Tibial artery (tissue), 4 donors: ENCODE measurements around the gene PCBP3.

Source experiments
- DNase-seq, 2 donors: peaks; one replicate each; pipeline ENCODE4 v3.0.0-alpha.2; 2019
- H3K27ac ChIP-seq, 2 donors: fragments of 200-600 bp; sonication (generic) in 1 of 2; 1 replicate in 1 of 2; 2 replicates in 1 of 2; pipeline ENCODE4 v1.5.1; 2018 to 2019; ENCODE audit warnings: mild to moderate bottlenecking in 1 of 2
- H3K27me3 ChIP-seq, 2 donors: fragments of 200-600 bp; sonication (generic) in 1 of 2; one replicate each; pipeline versions ENCODE4 v1.5.1 to v1.6.0; 2016 to 2019
- H3K36me3 ChIP-seq, 3 donors: fragments of 200-600 bp; sonication (generic) in 2 of 3; one replicate each; pipeline ENCODE4 v1.5.1; 2016 to 2019; ENCODE audit warnings: mild to moderate bottlenecking in 2 of 3
- H3K4me1 ChIP-seq, 4 donors: fragments of 200-600 bp; sonication (generic) in 2 of 4; 1 replicate in 3 of 4; 2 replicates in 1 of 4; pipeline ENCODE4 v1.5.1; 2016 to 2019
- H3K4me3 ChIP-seq, 2 donors: fragments of 200-600 bp; sonication (generic) in 1 of 2; 1 replicate in 1 of 2; 2 replicates in 1 of 2; pipeline ENCODE4 v1.5.1; 2018 to 2019; ENCODE audit warnings: mild to moderate bottlenecking in 2 of 2
- H3K9me3 ChIP-seq, 3 donors: fragments of 200-600 bp; sonication (generic) in 1 of 3; one replicate each; pipeline ENCODE4 v1.5.1; 2016 to 2019
- CTCF ChIP-seq, 2 experiments: fragments of 200-600 bp in 1 of 2; fragments of 450-650 bp in 1 of 2; IDR thresholded peaks; one replicate each; pipeline ENCODE4 v1.5.1; 2017 to 2019; ENCODE audit warnings: antibody characterized with exemption in 2 of 2, mild to moderate bottlenecking in 1 of 2, moderate library complexity in 1 of 2
- intact Hi-C: fragments of 100-400 bp; cut with DNase I; formaldehyde crosslinking; loops from one replicate; pipeline ENCODE4 v1.15.0; 2023; ENCODE audit warnings: low total_unique reads

PCBP3 gene

GRCh38 chr21:45763074-45763473 lies 119.5 kb downstream of the PCBP3 start:
- H3K36me3 ChIP-seq: no peaks in the 10 kb centered on the region
- H3K9me3 ChIP-seq: no peaks in the 10 kb centered on the region
- no peaks in the 10 kb centered on the region for H3K4me1 ChIP-seq
- H3K27ac ChIP-seq: no peak overlapping the region
- H3K27me3 ChIP-seq: peaks cover 0 to 12% of the 10 kb centered on the region in 2 donors
- no peak for DNase-seq
- no peak overlapping the region for H3K4me3 ChIP-seq
- intact Hi-C loops: no loop called here
- TF ChIP-seq CTCF (IDR thresholded peaks at IDR 0.05): no peak

DNA sequence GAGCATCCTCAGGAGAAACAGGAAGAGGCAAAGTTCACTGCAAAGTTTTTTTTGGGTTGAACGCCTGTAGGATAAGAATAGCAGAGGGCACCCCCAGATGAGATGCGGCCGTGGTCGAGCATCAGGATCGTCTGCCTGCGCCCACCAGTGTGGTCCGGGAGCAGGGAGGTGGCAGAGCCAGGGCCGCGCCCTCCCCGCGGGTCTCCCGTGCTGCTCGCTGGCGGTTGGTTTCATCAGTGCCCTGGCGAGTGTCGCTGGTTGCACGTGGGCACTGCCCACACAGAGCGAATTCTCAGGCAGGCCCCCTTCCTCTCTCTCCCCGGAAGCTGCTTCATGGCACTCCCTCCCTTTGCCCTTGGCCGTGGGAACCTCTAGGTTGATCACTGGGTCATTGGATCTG lies 120.0 kb downstream of the PCBP3 start:
- H3K27me3 ChIP-seq: peaks cover 0 to 12% of the 10 kb centered on the region in 2 donors
- no peaks in the 10 kb centered on the region for H3K4me1 ChIP-seq
- H3K9me3 ChIP-seq: no peaks in the 10 kb centered on the region
- H3K36me3 ChIP-seq: no peaks in the 10 kb centered on the region
- intact Hi-C loops: no loop called here
- no peak for DNase-seq
- H3K4me3 ChIP-seq: no peak overlapping the region
- TF ChIP-seq CTCF (IDR thresholded peaks at IDR 0.05): no peak
- H3K27ac ChIP-seq: no peak overlapping the region

DNA sequence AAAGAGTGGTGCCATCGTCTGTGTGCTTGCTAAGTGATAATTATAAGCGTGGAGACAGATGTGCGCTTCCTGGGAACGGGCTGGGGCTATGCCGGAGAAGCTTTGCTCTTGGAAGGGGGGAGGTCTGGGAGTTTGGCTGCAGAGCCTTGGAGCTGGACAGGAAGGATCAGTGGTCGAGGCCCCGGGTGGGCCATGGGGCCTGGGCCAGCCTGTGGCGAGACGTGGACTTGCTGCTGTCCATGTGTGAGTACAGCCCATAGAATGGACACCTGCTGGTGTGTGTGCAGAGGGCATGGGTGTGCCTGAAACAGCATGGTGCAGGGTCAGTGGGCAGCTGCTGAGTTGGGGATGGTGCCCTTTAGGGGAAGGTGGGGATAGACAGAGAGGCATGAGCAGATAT lies 121.3 kb downstream of the PCBP3 start:
- intact Hi-C loops: no loop called here
- no peak for TF ChIP-seq CTCF (IDR thresholded peaks at IDR 0.05)
- H3K4me3 ChIP-seq: no peak overlapping the region
- H3K36me3 ChIP-seq: no peaks in the 10 kb centered on the region
- H3K9me3 ChIP-seq: no peaks in the 10 kb centered on the region
- H3K4me1 ChIP-seq: no peaks in the 10 kb centered on the region
- no peak for DNase-seq
- H3K27me3 ChIP-seq: peaks cover 0 to 12% of the 10 kb centered on the region in 2 donors
- H3K27ac ChIP-seq: no peak overlapping the region

- no peaks in the 10 kb centered on the region for H3K36me3 ChIP-seq
- H3K27ac ChIP-seq: no peak overlapping the region
- intact Hi-C loops: no loop called here
- no peak for TF ChIP-seq CTCF (IDR thresholded peaks at IDR 0.05)
- no peaks in the 10 kb centered on the region for H3K4me1 ChIP-seq
- H3K9me3 ChIP-seq: no peaks in the 10 kb centered on the region
- H3K4me3 ChIP-seq: no peak overlapping the region
- DNase-seq: no peak
- H3K27me3 ChIP-seq: peaks cover 0 to 12% of the 10 kb centered on the region in 2 donors
Observed at GRCh38 chr21:45765375-45765774, 121.8 kb downstream of the PCBP3 start.

GRCh38 chr21:45766055-45766454 lies 122.5 kb downstream of the PCBP3 start:
- TF ChIP-seq CTCF (IDR thresholded peaks at IDR 0.05): no peak
- no peaks in the 10 kb centered on the region for H3K4me1 ChIP-seq
- no peaks in the 10 kb centered on the region for H3K36me3 ChIP-seq
- H3K27me3 ChIP-seq: peaks cover 0 to 12% of the 10 kb centered on the region in 2 donors
- intact Hi-C loops: no loop called here
- no peak overlapping the region for H3K4me3 ChIP-seq
- H3K27ac ChIP-seq: no peak overlapping the region
- no peaks in the 10 kb centered on the region for H3K9me3 ChIP-seq
- DNase-seq: no peak

- no peaks in the 10 kb centered on the region for H3K36me3 ChIP-seq
- H3K4me3 ChIP-seq: no peak overlapping the region
- no peaks in the 10 kb centered on the region for H3K9me3 ChIP-seq
- intact Hi-C loops: no loop called here
- no peak for TF ChIP-seq CTCF (IDR thresholded peaks at IDR 0.05)
- no peaks in the 10 kb centered on the region for H3K4me1 ChIP-seq
- DNase-seq: no peak
- peaks cover 0 to 12% of the 10 kb centered on the region in 2 donors for H3K27me3 ChIP-seq
- H3K27ac ChIP-seq: no peak overlapping the region
Observed at GRCh38 chr21:45766501-45766900, 123.0 kb downstream of the PCBP3 start.
